Uterus (tissue), 2 donors: ENCODE measurements around the gene TTC13.

Experiments used
- CTCF ChIP-seq, 4 experiments: fragments of 200-600 bp in 2 of 4; fragments of 450-650 bp in 2 of 4; sonication (generic) in 2 of 4; IDR thresholded peaks; one replicate each; pipeline ENCODE4 v1.5.1; 2016 to 2019; ENCODE audit warnings: antibody characterized with exemption in 4 of 4, mild to moderate bottlenecking in 2 of 4, moderate library complexity in 1 of 4
- POLR2A ChIP-seq, 2 donors: fragments of 450-650 bp; IDR thresholded peaks; one replicate each; pipeline ENCODE4 v1.6.1; 2016; ENCODE audit warnings: antibody characterized with exemption in 2 of 2, mild to moderate bottlenecking in 1 of 2, moderate library complexity in 1 of 2

GRCh38 chr1:230983811-230984210, 5.2 kb upstream of the TTC13 start:
- no peak for TF ChIP-seq CTCF (IDR thresholded peaks at IDR 0.05)
- TF ChIP-seq POLR2A (IDR thresholded peaks at IDR 0.05) = no peak
